KMS-11 (cell line): Measurements from ENCODE around the gene SOX30.

ENCODE experiments used
- H2AFZ ChIP-seq: fragments of 200-600 bp; sonication (generic); 2 replicates; pipeline ENCODE4 v1.6.1; 2016; ENCODE audit warnings: antibody characterized with exemption, mixed run types, low read depth
- H3K27ac ChIP-seq: fragments of 200-600 bp; sonication (generic); 2 replicates; pipeline ENCODE4 v1.6.1; 2016; ENCODE audit warnings: mild to moderate bottlenecking, mixed run types
- H3K27me3 ChIP-seq: fragments of 200-600 bp; sonication (generic); 2 replicates; pipeline ENCODE4 v1.6.1; 2017; ENCODE audit warnings: mild to moderate bottlenecking, low read depth, mixed run types, moderate library complexity; ENCODE audit not compliant: insufficient read depth
- H3K36me3 ChIP-seq: fragments of 200-600 bp; sonication (generic); 2 replicates; pipeline ENCODE4 v1.6.1; 2017; ENCODE audit warnings: mild to moderate bottlenecking, mixed run types; ENCODE audit not compliant: insufficient read depth
- H3K4me1 ChIP-seq: fragments of 200-600 bp; sonication (generic); 2 replicates; pipeline ENCODE4 v1.6.1; 2016; ENCODE audit warnings: mild to moderate bottlenecking, low read depth, mixed run types; ENCODE audit not compliant: poor library complexity, severe bottlenecking
- H3K4me2 ChIP-seq: fragments of 200-600 bp; sonication (generic); 2 replicates; pipeline ENCODE4 v1.7.0; 2016; ENCODE audit warnings: mild to moderate bottlenecking, mixed run types
- H3K4me3 ChIP-seq: fragments of 200-600 bp; sonication (generic); IDR thresholded peaks from 2 replicates; pipeline ENCODE4 v1.6.1; 2017; ENCODE audit warnings: low read depth, low read length, mixed read lengths; ENCODE audit not compliant: insufficient read depth
- H3K79me2 ChIP-seq: fragments of 200-600 bp; sonication (generic); 2 replicates; pipeline ENCODE4 v1.6.1; 2016; ENCODE audit warnings: low read depth, mixed run types; ENCODE audit not compliant: insufficient read depth
- H3K9ac ChIP-seq: fragments of 200-600 bp; sonication (generic); 2 replicates; pipeline ENCODE4 v1.6.1; 2016; ENCODE audit warnings: mild to moderate bottlenecking, mixed run types
- H4K20me1 ChIP-seq: fragments of 200-600 bp; sonication (generic); 2 replicates; pipeline ENCODE4 v1.6.1; 2016; ENCODE audit warnings: mild to moderate bottlenecking, mixed run types; ENCODE audit not compliant: insufficient read depth
- CTCF ChIP-seq: fragments of 200-600 bp; sonication (generic); conservative IDR thresholded peaks from 2 replicates; pipeline ENCODE4 v1.6.1; 2017; ENCODE audit warnings: low read depth, mild to moderate bottlenecking, antibody characterized with exemption, low read length, moderate library complexity, mixed read lengths

Gene SOX30

GRCh38 chr5:157670662-157671591 lies 18.7 kb upstream of the SOX30 start, which contains the start of gene C5orf52:
TSS of gene C5orf52 (plus strand) at chr5:157671533. CDS start at chr5:157671615, 82 bp downstream.
- Histone ChIP-seq H3K9ac (no peak within 1 kb of the TSS), H3K27ac (no peak within 1 kb of the TSS), H2AFZ (no peak within 1 kb of the TSS)

GRCh38 chr5:157669701-157670097 lies 17.5 kb upstream of the SOX30 start:
- Histone ChIP-seq H3K4me3 (no peak overlapping the region), H3K9ac (no peak overlapping the region), H3K27me3 (no peaks in the 10 kb centered on the region), H3K79me2 (no peaks in the 10 kb centered on the region), H3K4me2 (no peak overlapping the region), H3K4me1 (no peaks in the 10 kb centered on the region), H3K27ac (no peak overlapping the region), H2AFZ (no peak overlapping the region), H4K20me1 (no peaks in the 10 kb centered on the region), H3K36me3 (no peaks in the 10 kb centered on the region)
- no peak for TF ChIP-seq CTCF

More at GRCh38 chr5:157670662-157671591, 18.7 kb upstream of the SOX30 start, which contains the start of gene C5orf52:
- Histone ChIP-seq H3K79me2 (no peaks in the 10 kb centered on the region), H3K4me3 (no peak within 1 kb of the TSS), H3K4me1 (no peaks in the 10 kb centered on the region), H3K27me3 (no peaks in the 10 kb centered on the region), H4K20me1 (no peaks in the 10 kb centered on the region), H3K36me3 (no peaks in the 10 kb centered on the region), H3K4me2 (no peak within 1 kb of the TSS)
- TF ChIP-seq CTCF, result no peak

GRCh38 chr5:157668356-157668755 lies 16.1 kb upstream of the SOX30 start:
- no peaks in the 10 kb centered on the region for H3K27me3 ChIP-seq
- no peaks in the 10 kb centered on the region for H4K20me1 ChIP-seq
- H3K27ac ChIP-seq, result no peak overlapping the region
- no peaks in the 10 kb centered on the region for H3K79me2 ChIP-seq
- no peaks in the 10 kb centered on the region for H3K4me1 ChIP-seq
- no peak overlapping the region for H3K9ac ChIP-seq
- H3K4me3 ChIP-seq, result no peak overlapping the region
- H3K36me3 ChIP-seq, result no peaks in the 10 kb centered on the region
- no peak for TF ChIP-seq CTCF
- no peak overlapping the region for H3K4me2 ChIP-seq
- H2AFZ ChIP-seq, result no peak overlapping the region

GRCh38 chr5:157665467-157666070 lies 13.3 kb upstream of the SOX30 start:
- no peaks in the 10 kb centered on the region for H3K79me2 ChIP-seq
- no peak overlapping the region for H3K27ac ChIP-seq
- no peak for TF ChIP-seq CTCF
- no peaks in the 10 kb centered on the region for H3K36me3 ChIP-seq
- H3K4me2 ChIP-seq, result no peak overlapping the region
- no peaks in the 10 kb centered on the region for H3K27me3 ChIP-seq
- H4K20me1 ChIP-seq, result no peaks in the 10 kb centered on the region
- no peak overlapping the region for H2AFZ ChIP-seq
- H3K4me3 ChIP-seq, result no peak overlapping the region
- no peak overlapping the region for H3K9ac ChIP-seq
- no peaks in the 10 kb centered on the region for H3K4me1 ChIP-seq
